ENCODE data around the gene SLC12A8.
A peak's percentile ranks its signal among the peaks of the same experiment; 100 is the strongest.

SLC12A8 gene

DNA sequence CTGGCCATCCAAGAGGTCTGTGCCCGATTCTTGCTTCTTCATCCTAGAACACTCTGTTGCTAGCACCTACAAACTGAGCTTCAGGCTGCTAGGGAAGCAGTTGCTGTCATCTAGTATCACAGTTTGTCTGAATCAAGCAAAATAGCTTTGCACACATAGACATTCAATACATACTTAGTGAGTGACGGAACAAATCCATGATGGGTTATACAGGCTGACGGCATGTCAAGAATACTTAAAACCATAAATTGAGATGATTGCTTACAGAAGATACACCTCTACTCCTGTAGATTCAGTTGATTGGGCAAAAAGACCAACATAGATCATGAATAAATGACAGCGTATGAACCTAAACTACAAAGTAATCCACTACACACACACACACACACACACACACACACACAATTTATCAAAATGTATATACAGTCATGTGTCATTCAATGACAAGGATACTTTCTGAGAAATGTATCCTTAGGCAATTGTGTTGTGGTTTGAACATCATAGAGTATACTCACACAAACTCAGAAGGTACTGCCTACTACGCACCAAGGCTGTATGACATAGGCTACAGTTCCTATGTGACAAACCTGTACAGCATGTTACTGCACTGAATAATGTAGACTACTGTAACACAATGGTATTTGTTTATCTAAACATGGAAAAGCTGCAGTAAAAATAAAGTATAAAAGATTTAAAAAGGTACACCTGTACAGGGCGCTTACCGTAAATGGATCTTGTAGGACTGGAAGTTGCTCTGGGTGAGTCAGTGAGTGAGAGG lies 142.4 kb downstream of the SLC12A8 start:
- no peak for DNase-seq

DNA sequence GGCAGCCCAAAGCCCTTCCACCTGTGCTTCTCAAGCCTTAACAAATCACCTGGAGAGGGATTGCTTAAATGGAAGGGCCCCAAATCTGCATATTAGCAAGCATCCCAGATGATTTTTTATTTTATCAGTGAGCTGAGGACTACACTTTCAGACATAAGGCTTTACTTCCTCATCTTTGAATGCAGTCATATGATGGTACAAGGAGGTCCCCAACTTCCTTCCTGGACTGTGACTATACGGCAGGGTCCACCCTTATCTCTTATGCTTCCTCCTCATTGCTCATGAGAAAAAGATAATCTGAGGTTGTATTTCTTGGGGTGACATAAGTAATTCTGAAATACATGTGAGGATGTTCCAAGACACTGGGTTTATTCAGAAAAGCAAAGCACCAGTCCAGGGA lies 143.1 kb downstream of the SLC12A8 start:
- no peak for DNase-seq

DNA sequence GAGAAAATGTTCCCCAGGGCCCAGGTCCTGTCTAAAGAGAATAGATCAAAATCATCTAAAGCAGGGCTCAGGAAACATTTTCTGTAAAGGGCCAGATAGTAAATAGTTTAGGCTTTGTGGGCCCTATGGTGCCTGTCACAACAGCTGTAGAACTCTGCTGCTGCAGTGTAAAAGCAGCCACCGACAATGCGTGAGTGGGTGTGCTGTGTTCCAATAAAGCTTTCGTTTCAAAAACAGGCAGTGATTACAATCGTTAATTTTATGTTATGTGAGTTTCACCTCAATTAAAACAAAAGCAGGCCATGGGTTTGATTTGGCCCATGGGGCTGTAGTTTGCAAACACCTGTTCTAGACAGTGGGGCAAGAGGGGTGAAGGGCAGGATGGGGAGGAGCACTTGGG lies 144.3 kb downstream of the SLC12A8 start:
- no peak for DNase-seq

DNA sequence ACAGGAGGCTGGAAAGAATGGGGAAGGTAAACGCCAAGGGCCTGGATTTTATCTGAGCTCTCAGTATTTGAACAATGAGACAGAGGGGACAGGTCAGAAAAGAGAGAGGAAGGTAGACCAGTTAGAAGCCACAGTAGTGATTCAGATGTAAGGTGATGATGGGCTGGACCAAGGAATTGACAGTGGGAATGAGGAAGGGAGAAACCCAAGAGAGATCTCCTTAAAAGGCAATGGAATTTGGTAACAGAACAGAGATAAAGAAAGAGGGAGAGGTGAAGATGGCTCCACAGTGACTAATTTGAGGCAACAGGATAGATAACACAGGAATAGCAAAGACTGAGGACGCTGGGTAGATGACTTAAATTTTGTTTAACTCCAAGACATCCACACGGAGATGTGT lies 145.3 kb downstream of the SLC12A8 start:
- DNase-seq, result no peak

DNA sequence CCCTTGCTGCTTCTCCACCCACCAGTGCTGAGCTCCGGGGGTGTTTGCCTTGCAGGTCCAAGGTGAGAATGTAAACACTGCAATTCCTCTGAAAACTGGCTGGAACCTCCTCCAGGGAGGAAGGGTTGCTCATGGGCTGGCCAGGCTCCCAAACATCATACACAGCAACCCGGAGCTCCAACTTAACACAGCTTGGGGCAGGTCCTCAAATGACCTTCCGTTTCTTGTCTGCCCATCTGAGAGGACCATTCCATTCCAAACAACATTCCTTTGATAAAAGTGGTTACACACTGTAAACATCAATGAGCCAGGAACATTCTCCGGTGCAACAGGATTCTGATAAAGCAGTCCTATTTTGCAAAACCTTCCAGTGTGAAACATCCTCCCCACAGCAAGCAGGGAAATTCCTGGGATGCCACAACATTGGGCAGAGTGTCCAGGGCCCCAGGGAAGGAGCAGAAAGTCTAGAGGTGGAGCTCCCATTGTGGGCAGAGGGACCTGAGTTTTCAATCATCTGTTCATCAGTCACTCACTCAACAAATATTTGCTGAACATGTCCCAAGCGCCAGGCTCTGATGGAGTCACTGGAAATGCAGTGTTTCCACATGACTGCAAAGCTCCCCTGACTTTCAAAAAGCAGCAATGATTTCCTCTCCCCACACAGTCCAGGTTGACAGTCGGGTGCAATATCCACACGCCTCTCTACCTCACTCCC lies 149.5 kb downstream of the SLC12A8 start:
- no peak for DNase-seq

DNA sequence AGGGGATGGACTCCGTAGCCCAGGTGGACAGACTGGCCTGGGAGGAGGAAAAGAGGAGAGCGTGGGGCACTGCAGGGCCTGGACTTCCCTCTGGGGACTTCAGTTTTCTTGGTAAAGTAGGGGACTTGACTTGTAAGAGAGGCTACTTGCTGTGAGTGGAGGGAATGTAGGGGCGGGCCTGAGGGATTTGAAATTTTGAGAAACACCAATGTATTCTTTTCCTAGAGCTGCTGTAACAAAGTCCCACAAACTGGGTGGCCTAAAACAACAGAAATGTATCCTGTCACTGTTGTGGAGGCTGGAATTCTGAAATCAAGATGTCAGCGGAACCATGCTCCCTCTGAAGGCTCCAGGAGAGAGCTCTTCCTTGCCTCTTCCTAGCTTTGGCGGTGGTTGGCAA lies 150.9 kb downstream of the SLC12A8 start:
- DNase-seq, result no peak

DNA sequence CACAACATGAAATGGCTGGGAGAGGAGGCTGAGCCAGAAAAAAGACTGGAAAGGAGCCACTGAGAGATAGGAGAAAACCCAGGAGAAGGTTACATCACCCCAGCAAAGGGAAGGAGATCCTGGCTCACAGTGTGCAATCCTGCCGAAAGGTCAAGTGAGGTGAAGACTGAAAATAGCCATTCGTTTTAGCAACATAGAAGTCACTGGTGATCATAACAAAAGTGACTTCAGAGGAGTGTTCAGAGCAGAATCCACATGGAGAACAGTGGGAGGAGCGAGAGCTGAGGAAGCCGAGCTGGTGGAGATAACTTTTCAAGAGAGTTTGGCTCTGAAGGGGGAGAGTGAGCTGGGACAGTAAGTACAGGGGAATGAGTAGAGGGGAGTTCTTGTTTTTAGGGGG lies 151.4 kb downstream of the SLC12A8 start:
- no peak for DNase-seq

DNA sequence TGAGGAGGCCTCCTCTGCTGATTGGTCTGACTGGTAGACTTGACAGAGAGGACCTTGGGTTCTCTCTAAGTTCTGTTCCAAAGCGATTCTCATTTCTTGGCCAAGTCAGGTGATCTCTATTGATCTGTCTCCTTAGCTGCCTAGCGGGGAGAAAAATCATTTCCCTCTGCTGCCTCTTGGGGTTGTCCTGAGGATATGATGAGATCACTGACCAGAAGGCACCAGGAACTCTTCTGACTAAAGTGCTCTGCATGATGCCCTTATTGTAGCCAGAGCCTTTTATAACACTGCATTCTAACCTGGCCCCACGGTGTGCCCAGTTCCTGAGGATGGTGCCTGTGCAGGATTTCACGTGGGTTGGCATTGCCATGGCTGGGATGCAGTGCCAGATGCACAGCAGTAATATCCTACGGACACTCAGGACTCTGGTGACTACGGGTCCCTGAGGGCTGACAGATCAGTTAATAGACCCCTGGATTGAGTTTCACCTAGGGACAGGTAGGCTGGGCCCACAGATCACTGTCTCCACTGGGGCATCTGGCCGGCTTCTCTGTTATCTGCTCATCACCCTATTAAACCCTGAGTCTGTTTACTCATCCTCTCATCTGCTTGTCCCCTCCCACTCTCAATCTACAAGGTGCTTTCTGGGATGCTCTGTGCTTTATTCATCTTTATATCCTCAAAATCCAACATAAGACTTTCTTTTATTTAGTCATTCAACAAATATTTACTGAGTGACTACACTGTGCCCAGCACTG lies 152.9 kb downstream of the SLC12A8 start:
- DNase-seq, result no peak

DNA sequence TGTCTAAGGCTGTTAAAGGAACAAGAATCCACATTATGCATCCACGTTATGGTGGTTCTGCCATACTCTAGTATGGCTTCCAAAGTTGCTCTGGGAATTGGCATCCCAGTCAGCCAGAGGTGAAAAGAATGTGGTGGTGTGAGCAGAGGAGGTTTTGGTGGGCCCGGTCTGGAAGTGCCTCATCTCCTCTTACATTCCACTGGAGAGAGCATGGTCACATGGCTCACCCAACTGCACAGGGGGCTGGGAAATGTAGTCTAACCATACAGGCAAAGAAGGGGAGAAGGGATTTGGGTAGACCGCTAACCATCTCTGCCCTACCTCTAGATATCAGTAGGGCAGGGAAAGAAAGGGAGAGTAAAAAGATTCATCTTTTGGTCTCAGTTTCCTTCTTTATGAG lies 153.6 kb downstream of the SLC12A8 start:
- DNase-seq, result no peak

DNA sequence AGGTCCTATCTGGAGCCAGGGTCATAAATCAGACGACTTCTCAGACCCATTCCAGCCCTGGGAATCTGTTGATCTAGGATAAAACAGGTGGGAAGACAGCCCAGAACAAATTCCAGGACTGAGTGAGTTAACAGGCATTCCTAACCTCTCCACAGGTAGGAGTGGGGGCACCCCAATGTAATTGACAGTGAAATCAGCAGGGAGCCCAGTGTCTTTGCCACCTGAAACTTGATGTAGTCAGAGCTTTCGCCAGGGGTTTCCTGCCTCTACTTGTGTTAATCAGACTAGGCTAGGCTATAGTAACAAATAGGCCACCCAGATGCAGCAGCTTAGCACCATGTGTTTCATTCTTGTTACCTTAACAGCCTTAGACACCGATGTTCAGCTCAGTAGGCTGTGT lies 154.0 kb downstream of the SLC12A8 start:
- DNase-seq, result no peak

DNA sequence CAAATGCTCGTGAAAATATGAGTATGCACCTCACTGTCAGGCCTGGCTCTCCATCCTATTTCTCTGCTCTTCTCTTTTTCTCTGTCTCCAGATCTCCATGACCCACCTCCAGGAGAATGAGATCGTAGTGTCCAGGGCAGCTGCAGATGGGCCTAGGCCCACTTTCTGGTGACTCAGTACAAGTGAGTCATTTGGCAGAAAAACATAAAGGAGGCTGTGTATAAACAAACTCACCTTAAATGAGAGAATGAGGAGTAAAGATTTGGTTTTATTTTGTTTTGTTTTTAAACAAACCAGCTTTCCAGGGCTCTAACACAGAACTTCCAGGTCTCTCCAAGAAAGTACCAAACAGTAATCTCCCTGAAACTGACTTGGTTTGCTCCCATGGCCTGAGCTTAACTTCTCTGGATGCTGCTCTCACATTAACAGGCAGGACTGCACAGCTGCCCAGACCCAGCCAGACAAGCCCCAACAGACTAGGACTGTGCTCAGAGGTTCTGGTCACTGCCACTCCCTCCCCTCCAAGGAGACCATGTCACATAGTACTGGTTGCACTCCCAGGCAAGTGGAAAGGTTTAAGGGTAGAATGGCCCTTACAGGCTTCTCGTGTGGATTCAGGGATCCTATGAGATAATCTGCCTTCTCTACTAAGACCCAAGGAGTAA lies 155.2 kb downstream of the SLC12A8 start:
- DNase-seq, result no peak

DNA sequence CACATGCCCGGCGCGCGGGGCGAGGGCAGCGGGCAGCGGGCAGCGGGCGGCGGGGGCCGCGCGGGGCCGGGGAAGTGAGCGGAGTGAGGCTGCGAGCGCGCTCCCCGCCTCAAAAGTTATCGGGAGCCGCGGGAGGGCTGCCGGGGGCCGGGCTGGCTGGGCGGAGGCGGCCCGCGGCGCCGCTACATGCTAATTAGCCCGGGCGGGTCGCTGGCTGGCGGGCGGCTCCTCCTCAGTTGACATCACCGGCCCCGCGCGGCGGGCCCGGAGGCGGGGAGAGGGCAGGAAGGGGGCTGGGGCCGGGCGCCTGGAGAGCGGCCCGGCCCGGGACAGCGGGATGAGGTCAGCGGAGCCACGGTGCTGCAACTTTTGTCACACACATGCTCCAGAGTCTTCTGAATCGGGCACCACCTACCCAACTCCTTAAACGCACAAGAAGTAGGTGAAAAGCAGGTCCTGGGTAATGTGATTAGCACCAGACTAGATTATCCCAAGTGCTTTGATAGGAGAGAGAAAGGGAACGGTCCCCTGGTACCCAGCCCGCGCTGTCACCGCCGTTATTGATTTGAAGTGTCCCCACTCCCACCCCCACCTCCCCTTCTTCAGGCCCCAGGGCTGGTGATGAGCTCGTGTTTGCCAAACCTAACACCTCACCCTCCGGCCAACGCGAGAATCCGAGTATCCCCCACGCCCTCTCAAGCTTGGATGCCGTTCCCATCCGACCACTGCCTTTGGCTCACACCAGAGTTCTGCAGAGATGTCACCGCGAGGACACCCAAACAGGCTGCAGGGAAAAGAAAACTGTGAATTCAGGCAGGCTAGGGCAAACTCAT lies 156.4 kb downstream of the SLC12A8 start, which contains the start of gene HEG1:
HEG1 (minus strand) TSS at position 85 of the 833 bp plus-strand sequence. CDS start 107 bp downstream, outside the sequence.
- DNase-seq, result peak; percentile 77

DNA sequence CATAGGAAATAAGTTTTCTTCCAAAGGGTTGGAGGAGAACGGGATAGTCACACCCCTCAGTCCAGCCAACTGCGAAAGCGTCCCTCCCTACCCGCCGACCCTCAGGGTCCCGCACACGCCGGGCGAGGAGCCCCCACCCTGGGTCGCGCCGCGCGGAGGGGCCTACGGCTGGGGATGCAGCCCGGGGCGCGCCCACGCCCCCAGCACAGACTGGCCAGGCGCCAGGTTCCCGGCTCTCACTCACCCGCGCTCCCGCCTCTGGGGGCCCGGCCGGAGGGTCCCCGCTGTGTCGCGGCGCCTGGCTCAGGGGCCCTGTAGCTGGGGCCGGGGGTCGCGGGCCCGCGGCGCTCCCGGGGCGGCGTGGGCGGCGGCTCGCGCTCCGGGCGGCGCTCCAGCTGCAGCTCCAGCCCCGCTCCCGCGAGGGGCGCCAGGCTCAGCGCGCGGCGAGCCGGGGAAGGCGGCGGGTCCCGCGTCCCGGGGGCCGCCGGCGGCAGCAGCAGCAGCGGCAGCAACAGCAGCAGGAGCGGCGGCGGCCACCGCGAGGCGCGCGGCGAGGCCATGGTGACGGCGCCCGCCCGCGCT lies 157.1 kb downstream of the SLC12A8 start:
- peak; percentile 40 for DNase-seq

DNA sequence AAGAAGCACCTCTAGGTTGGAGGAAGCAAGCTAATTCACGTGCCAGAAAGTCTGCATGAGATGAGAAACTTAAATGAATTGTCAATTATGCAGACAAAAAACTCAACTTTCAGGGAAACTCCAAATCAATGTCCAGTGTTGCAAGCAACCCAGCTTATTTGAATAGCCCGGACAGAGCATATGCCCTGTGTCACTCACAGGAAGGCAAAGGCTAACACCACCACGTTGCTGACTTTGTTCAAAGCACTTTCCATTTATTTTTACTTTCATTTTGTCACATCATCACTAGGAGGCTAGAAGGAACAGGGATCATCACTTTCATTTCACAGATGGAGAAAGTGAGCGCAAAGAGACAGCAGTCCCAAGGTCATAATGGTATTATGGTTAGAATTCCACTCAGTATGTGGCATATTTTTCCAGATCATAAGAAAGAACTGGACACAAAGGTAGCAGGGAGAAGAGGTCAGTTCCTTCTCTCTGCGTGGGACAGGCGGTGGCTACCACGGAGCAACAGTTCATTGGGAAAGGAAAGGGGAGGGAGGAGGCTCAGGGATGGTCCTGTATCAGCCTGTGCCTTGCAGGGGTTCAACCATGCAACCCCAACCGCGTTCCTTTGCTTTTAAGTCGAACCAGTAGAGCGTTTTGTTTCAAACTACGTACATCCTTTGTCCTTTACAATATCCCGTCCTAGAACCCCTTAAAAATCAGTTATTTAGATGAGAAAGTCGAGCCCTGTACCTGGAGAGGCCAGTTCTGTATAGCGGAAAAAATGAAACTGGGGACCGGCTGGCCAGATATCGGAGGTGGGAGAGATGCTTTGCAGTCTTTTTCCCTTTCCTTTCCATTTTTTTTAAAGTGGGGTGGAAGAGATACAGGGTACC lies 157.9 kb downstream of the SLC12A8 start:
- DNase-seq, result no peak

DNA sequence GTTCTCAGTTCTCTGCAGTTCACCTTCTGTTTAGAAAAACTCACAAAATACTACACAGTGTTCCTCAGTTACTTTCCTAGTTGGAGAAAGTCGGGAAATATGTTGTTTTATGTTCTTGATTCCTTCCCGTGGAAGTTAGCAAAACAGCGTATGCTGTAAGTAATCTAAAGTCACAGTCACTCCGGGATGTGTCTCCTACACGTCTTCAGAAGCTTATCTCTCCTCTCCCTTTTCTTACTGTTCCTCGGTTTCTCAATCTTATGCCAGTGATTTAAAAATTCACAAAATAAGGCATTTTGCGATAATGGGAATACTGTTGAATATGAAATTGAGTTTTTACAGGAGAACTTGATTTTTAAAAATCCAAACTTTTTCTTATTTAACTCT lies 158.5 kb downstream of the SLC12A8 start:
- no peak for DNase-seq

DNA sequence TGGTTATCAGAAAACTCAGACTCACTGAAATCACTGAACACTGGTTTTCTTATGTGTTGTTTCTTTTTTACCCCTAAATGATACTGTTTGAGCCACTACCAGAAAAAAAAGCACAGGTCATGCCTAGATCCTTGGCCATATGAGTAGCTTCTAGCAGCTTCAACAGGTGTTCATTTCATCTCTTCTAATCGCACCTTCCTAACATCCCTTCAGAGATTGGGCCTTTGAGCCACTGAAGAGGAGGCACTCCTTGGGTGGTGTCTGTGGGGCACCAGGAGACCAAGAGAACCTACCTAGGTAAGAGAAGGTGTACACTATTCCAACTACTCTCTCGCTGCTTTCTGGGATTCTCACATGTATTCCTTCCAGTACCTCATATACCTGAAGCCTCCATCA lies 159.2 kb downstream of the SLC12A8 start:
- DNase-seq, result no peak

DNA sequence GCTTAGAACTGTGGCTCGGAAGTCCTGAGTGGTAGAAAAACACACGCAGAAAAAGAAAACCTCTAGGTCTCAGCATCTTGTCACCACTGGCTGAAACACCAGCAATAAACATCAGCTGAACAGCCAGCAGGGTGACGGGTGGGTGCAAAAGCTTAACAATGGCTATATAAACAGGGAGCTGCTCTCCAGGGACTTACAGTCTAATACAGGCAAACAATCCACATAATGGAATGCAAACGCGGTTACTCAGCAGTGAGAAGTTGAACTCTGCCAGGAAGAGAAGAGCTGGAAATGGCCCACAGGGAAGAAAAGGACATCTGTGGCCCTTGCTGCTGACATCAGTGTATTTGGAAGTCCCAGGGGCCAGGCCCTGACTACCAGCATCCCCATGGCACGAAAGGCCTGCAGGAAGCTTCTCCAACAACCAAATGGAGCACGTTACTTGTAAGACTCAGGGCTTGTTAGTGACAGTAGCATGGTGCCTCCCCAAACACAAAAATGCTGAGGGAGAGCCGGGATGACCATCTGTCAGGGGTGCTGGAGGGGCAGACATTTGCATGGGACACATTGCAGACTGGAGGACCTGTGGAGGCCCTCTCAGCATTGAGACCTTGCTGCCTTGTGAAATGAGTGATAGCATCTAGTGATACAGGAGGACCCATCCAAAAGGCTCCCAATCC lies 159.8 kb downstream of the SLC12A8 start:
- no peak for DNase-seq

DNA sequence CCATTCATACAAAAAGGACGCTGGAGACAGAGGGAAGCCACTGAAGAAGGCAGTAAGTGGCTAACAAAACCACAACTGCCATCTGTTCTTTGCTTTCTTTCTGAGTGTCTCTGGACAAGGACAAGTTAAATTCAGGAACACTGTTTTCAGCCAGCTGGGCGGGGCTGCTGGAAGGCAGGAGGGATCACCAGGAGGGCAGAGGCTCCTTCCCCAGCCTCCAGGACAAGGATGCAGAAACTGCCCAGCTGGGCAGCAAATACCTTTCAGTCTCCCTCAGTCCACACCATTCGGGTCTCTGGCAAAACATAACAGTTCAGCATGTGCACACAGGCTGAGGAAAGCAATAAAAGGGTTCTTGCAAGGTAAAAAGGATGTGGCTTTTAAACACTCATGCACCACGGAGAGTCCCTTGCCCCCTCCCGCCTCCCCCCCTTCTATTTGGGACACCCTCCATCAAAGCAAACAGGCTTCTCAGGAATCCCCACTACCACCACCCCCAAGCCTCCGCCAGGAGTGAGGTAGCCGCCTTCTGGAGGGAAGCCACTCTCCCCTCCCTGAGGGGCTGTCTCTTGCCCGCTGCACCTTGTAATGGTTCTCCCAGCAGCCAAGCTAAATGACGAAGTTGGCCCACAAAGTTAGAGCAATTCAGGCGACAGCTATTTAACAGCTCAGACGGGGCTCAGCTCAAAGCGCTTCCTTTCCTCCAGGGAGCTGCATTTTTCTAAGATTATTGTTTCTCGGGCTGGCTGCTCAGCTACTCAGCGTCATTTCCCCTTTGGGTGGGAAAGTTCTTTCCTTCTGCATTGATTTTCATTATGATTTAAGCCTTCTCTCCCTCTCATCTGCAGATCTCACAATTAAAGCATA lies 160.6 kb downstream of the SLC12A8 start:
- peak; percentile 45 for DNase-seq

DNA sequence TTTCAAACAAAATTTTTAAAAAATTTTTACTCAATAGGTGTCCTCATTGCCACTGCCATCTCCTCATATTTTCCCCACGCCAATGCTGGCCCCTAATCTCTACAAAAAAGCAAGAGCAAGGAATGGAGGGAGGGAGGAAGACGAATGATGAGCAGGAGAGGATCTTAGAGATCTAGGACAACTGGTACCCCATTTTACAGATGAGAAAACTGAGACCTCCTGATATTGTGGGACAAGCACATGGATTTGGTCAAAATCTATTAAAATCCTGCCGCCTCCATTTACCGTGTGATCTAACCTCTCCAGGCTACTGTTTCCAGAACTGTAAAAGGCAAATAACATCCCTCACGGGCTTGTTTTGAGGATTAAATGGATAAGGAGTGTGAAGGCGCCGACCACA lies 161.3 kb downstream of the SLC12A8 start:
- no peak for DNase-seq

All from activated naive CD4-positive, alpha-beta T cell treated with anti-CD3 and anti-CD28 coated beads, Interleukin-2, amount 50 U/mL, for 16 hours (primary cell).